Measurements from ENCODE around the gene AS3MT. TPM values are rescaled to one million over a fixed set of nuclear protein-coding genes. Genes with fewer than 3 reads are reported as not detected.

The AS3MT gene
- total and polyA plus RNA-seq, 2 of the 8 experiments (the other 6 are each of a cell fraction or from before 2014, with no cell fraction given), result 5.8 to 10.3 TPM

DNA sequence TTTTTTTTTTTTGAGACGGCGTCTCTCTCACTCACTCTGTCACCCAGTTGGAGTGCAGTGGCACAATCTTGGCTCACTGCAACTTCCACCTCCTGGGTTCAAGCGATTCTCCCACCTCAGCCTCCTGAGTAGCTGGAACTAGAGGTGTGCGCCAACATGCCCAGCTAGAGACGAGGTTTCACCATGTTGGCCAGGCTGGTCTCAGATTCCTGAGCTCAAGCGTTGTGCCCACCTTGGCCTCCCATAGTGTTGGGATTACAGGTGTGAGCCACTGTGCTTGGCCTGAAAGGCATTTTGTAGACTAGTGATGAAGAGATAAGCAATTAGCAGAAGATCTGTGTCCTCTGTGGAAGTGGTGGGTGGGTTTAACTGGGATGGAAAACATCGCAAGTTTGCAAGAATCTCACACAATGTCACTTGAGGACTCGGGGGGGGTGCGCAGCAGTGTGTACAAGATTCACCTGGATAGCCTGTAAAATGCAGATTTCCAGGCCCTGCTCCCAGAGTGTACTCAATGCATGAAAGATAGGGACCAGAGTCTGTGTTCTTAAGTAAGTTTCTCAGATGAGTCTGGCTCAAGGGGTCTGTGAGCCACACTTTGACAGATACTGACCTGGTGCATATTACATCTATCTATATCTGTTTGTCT lies 43.0 kb upstream of the AS3MT start (continued):
- no peak for TF ChIP-seq CHD7 (IDR thresholded peaks at IDR 0.05; ENCODE audit: insufficient replicate concordance, low read length)
- TF ChIP-seq CBX8 (IDR thresholded peaks at IDR 0.05; ENCODE audit: borderline replicate concordance, low read depth, low read length), result no peak
- no peak for TF ChIP-seq HDAC2 (IDR thresholded peaks at IDR 0.05; ENCODE audit: borderline replicate concordance in 1 of 2, low read depth in 2 of 2, low read length in 2 of 2)
- TF ChIP-seq TBP (IDR thresholded peaks at IDR 0.05; ENCODE audit: low read depth, low read length), result no peak
- TF ChIP-seq E2F6 (IDR thresholded peaks at IDR 0.05), result no peak
- no peak for TF ChIP-seq RNF2 (IDR thresholded peaks at IDR 0.05; ENCODE audit: borderline replicate concordance, low read depth, low read length, missing control alignments, poor library complexity, severe bottlenecking)
- TF ChIP-seq ATF3 (IDR thresholded peaks at IDR 0.05; ENCODE audit: insufficient read depth, low read depth, low read length), result no peak
- TF ChIP-seq, protein P1, sequence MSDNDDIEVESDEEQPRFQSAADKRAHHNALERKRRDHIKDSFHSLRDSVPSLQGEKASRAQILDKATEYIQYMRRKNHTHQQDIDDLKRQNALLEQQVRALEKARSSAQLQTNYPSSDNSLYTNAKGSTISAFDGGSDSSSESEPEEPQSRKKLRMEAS (IDR thresholded peaks at IDR 0.05), result no peak

All from H1 (cell line).